Motor neuron (in vitro differentiated cells): ENCODE measurements around the gene POLR1A. TPM values are rescaled to one million over a fixed set of nuclear protein-coding genes. Genes with fewer than 3 reads are reported as not detected.

Experiments
- ATAC-seq, 8 experiments: fragments of 200-7000 bp; cut with Tn5 transposase; replicated peaks in 6 of 8; 2 replicates each; pipeline ENCODE4 v1.8.0; 2021; ENCODE audit warnings: mild to moderate bottlenecking in 8 of 8, moderate library complexity in 8 of 8
- H3K27ac ChIP-seq, 2 donors: fragments of 250-450 bp; sonication (Bioruptor Pico); 2 replicates each; pipeline ENCODE4 v1.9.0; 2021; ENCODE audit warnings: antibody characterized with exemption in 2 of 2, mild to moderate bottlenecking in 2 of 2, moderate library complexity in 1 of 2
- H3K4me1 ChIP-seq, 2 donors: fragments of 250-450 bp; sonication (Bioruptor Pico); replicated peaks in 1 of 2; 2 replicates each; pipeline ENCODE4 v1.6.1; 2021; ENCODE audit warnings: antibody characterized with exemption in 2 of 2, mild to moderate bottlenecking in 2 of 2, moderate library complexity in 1 of 2
- H3K4me3 ChIP-seq, 5 donors: fragments of 250-450 bp; sonication (Bioruptor Pico); 2 replicates each; pipeline ENCODE4 v1.9.0; 2021; ENCODE audit warnings: antibody characterized with exemption in 5 of 5, mild to moderate bottlenecking in 5 of 5, moderate library complexity in 4 of 5
- WGBS, 10 experiments: fragments of 450-650 bp; shearing (Covaris generic); methylation state at CpG; one replicate each; pipeline ENCODE4 v1.0.0; 2022; 5-methylcytosine and 5-hydroxymethylcytosine counted together
- in situ Hi-C, 9 experiments: fragments of 400-800 bp; cut with MboI; loops; one replicate each; pipeline ENCODE4 v1.15.0; 2021; ENCODE audit warnings: low sequenced_read_pairs in 9 of 9, low pct_unique_long_range_greater_than_20kb in 2 of 9; ENCODE audit not compliant: unreplicated experiment in 9 of 9
- total RNA-seq, 8 experiments: library from RNA; unstranded; fragments of 300-600 nt; gene quantifications; 2 replicates each; pipeline versions ENCODE4 v1.2.3 to v1.2.4, GENCODE V29; 2022

POLR1A gene
- total RNA-seq, 8 experiments from 2014 or later: 9.5 to 44.6 (median 19.2) TPM

DNA sequence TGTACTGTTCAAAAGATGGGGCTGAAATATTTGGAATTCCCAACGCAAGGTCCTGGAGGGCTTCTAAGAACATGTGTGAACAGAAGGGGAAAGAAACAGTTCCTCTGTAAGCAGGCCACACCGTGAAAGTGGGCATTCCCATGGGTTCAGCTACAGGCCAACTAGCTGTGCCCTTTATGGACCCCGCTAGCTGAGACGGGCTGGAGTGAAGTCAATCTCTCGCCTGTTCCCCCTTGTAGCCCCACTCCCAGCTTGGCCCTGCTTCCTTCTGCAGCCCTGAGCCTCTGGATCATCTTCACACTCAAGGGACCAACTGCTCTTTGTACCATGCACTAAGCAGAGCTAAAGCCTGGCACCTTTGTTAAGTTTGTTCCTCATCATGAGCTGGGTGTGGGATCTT is 55.4 kb downstream of the POLR1A start:
- Histone ChIP-seq H3K4me1 (no peaks in the 10 kb centered on the region), H3K4me3 (no peak overlapping the region), H3K27ac (no peak overlapping the region)
- in situ Hi-C loops: no loop called here
- no peak for ATAC-seq
- 80 to 100% (median 87%) methylated on average over 1 to 4 of the region's 5 CpGs; no CpG with 5 or more reads in 2 of the 10 experiments for whole genome bisulfite sequencing, 10 experiments

DNA sequence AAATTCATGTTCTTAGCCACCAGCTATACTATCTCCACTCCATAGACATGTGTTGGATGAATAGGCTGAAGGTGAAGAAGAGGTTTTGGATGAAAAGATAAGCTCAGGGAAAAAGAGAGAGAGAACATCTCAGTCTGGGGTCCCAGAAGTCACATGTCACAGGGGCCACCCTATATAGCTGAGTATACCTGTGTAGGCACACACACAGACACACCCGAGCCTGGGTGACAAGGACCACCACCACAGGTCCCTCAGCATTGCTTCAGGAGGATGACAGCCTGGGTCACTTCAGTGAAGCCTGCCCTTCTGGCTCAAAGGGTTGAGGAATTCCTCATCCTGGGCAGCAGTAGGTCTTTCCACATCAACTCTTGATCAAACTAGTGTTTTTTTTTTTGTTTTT is 56.2 kb downstream of the POLR1A start:
- Histone ChIP-seq H3K4me3 (no peak overlapping the region), H3K4me1 (no peaks in the 10 kb centered on the region), H3K27ac (no peak overlapping the region)
- 80 to 100% methylated on average over 1 of the region's 1 CpG; no CpG with 5 or more reads in 8 of the 10 experiments for WGBS, 10 experiments
- ATAC-seq: no peak
- in situ Hi-C loops: loop anchor here in 1 of 9 experiments (25.0 kb wide), 1 partner anchor 212 kb away; no protein-coding TSS in a partner anchor

DNA sequence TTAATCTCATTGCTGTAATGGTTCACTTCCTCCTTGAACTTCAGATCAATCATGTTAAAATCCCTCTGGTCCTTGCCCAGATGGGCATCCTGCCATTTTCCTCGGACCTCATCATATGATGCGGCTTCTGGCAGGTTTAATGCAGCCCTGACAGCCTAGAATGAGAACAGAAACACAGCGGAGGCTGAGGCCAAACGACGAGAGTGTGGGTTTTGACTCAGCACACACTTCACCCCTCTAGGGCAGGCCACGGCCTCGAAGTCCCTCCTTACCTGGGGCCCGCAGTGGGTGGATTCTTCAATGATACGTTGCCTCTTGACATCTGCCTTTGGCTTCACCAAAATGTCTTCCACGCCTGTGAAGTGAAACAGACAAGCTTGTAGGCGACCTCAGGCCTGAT is 56.8 kb downstream of the POLR1A start:
- no peak overlapping the region for H3K4me3 ChIP-seq
- H3K4me1 ChIP-seq: no peaks in the 10 kb centered on the region
- in situ Hi-C loops: loop anchor here in 1 of 9 experiments (25.0 kb wide), 1 partner anchor 212 kb away; no protein-coding TSS in a partner anchor
- H3K27ac ChIP-seq: no peak overlapping the region
- 90 to 100% (median 96%) methylated on average over 1 to 11 of the region's 11 CpGs; no CpG with 5 or more reads in 2 of the 10 experiments for WGBS, 10 experiments
- no peak for ATAC-seq

DNA sequence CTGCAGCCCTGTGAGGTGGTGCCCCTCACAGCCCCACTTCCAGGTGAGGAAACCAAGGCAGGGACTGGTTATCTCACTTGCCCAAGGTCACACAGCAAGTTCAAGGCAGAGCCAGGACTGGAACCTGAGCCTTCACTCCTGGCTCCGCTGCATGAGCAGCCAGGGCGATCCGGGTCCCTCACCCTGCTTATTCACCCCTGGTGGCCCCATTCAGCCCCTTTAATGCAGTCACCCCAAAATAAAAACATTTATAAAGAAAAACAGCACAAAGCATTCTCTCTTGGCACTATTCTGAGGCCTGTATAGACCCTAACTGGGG is 57.3 kb downstream of the POLR1A start:
- 100% methylated on average over 1 to 2 of the region's 3 CpGs; no CpG with 5 or more reads in 7 of the 10 experiments for WGBS, 10 experiments
- in situ Hi-C loops: loop anchor here in 1 of 9 experiments (25.0 kb wide), 1 partner anchor 211 kb away; no protein-coding TSS in a partner anchor
- Histone ChIP-seq H3K27ac (no peak overlapping the region), H3K4me1 (no peaks in the 10 kb centered on the region), H3K4me3 (no peak overlapping the region)
- no peak for ATAC-seq

DNA sequence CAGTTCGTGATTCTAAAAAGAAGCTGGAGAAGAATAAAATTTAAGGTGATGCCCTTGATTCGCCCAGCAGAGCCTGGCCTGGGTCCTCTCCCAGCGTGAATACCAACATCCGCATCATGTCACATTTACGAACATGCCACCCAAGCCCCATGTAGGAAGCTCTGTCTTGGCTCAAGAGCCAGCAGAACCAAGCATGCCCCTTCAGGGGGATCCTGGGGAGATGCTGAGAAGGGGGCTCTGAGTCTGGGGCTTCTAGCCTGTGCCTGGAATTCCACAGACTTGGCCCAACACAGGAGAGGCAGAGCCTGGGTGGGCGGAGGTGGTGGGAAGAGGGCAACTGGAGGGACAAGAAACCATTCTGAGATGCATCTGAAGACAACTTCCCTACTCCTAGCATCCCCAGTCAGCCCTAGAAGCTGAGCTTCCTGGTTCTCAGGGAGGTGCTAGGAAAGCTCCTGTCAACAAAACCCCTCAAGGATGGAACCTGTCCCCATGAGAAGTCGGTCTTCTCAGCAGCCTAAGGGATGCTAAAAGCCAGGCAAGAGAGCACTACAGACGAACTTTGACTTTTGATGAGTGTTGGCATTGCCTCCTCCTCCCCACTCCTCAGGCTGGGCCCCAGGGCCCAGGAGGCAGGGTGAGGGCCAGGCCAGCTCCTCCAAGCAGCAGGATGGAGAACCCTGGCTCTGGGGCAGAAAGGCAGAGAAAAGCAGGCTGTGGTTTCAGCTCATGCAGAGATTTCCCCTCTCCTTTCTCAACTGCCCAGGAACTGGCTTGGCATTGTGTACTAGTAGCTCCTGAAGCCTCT is 57.9 kb downstream of the POLR1A start:
- Histone ChIP-seq H3K27ac (no peak overlapping the region), H3K4me1 (no peaks in the 10 kb centered on the region), H3K4me3 (no peak overlapping the region)
- no peak for ATAC-seq
- in situ Hi-C loops: loop anchor here in 1 of 9 experiments (25.0 kb wide), 1 partner anchor 210 kb away; no protein-coding TSS in a partner anchor
- 85 to 100% (median 99%) methylated on average over 1 to 6 of the region's 8 CpGs; no CpG with 5 or more reads in 2 of the 10 experiments for WGBS, 10 experiments

DNA sequence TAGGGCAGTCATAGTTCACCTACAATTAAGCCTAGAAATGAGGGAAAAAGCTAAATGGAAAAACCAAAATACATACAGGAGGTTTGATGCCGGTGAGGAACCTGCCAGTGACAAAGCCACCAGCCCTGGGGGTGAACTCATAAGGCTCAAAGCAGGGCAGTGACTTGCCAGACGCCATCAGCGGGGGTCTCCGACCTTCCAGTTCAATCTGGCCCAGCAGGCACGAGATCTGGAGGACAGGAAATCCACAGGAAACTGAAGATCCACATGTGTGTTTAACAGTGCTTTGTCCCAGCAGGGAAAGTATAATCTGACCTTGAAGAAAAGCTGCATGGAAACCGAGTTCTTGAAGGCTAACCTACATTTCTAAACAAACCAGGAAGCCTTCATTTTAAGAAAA is 60.1 kb downstream of the POLR1A start:
- ATAC-seq: no peak
- in situ Hi-C loops: loop anchor here in 1 of 9 experiments (25.0 kb wide), 1 partner anchor 208 kb away; no protein-coding TSS in a partner anchor
- H3K4me1 ChIP-seq: no peaks in the 10 kb centered on the region
- no peak overlapping the region for H3K4me3 ChIP-seq
- H3K27ac ChIP-seq: no peak overlapping the region
- 87 to 100% (median 92%) methylated on average over 1 to 6 of the region's 6 CpGs; no CpG with 5 or more reads in 2 of the 10 experiments for WGBS, 10 experiments

DNA sequence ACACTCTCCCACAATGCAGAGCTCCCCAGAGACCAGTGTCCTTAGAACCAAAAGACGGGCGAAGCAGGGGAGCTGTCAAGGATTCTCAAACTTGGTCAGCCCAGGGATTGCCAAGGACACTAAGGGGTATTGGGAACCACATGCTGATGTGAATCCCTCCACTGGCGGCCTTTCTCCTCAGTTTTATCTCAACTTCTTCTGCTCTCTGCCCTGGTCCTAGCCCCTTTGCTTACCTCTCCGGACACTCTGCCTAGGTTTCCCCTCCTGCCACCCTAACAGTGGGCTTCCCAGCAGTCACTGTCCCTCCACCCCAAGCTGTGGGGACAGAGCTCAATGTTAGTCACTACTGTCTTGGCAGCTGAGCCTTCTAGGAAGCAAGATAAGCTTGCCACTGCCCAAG is 61.1 kb downstream of the POLR1A start:
- 86 to 100% (median 100%) methylated on average over 1 to 3 of the region's 4 CpGs; no CpG with 5 or more reads in 4 of the 10 experiments for WGBS, 10 experiments
- ATAC-seq: no peak
- Histone ChIP-seq H3K4me3 (no peak overlapping the region), H3K27ac (no peak overlapping the region), H3K4me1 (no peaks in the 10 kb centered on the region)
- in situ Hi-C loops: loop anchor here in 1 of 9 experiments (25.0 kb wide), 1 partner anchor 207 kb away; no protein-coding TSS in a partner anchor

DNA sequence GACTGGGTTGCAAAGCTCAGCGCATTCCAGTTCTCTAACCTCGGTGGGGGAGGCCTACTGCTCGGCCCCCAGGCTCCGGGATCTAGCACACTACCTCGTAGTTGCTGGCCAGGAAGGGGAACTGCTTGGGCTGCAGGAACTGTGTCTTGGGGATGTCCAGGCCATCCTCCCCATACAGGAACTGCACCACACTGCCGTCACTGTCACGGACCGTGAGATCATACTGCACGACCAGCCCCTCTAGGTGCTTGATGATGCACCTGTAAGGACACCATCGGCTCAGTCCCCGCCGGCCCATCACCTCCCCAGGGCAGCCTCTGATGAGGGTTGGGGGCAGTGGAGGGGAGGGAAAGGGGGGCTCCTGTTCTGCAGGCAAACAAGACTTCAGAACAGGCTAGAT is 61.6 kb downstream of the POLR1A start:
- in situ Hi-C loops: loop anchor here in 1 of 9 experiments (25.0 kb wide), 1 partner anchor 207 kb away; no protein-coding TSS in a partner anchor
- no peak overlapping the region for H3K27ac ChIP-seq
- 80 to 100% (median 89%) methylated on average over 1 to 3 of the region's 12 CpGs; no CpG with 5 or more reads in 6 of the 10 experiments for WGBS, 10 experiments
- no peak overlapping the region for H3K4me3 ChIP-seq
- ATAC-seq: no peak
- H3K4me1 ChIP-seq: no peaks in the 10 kb centered on the region

DNA sequence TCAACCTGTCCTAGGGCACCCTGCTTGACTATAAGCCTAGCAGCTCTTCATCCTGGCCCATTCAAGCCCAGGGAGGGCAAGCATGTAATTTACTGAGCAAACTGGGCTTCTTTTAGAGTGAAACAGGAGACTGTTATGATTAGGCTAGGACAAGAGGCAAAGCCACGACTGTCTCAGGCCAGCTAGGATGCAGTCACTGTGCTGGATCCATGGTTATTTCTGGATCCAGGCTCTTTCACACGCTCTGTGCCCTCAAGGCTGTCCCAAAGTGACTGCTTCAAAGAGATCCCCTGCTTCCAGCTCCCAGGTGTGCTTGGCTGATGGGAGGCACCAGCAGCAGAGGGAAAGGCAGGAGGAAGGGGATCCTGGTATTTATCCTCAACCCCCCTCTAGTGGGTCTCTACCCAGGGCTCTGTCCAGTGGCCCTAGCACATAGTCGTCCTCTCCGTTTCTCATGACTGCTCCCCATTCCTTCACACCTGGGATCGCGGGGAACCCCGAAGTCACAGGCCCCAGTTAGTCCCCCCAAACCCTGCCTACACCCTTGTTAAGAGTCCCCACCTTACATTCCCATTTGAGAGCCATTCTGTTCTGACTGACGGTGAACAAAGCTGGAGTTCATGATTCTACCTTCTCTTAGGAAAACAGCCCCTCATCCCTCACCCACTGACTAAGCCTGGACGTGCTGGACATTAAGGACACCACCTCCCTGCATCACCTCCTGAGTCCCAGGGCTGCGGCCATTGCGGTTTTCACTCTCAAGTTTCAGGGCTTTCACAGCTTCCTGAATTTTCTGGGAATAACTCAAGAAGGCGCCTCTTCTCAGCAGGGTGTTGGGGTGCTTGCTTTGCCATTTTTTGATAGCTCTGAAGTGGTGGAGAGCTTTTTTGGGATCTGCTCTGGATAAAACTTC is 63.2 kb downstream of the POLR1A start:
- Histone ChIP-seq H3K4me3 (no peak overlapping the region), H3K27ac (no peak overlapping the region), H3K4me1 (peaks cover 0 to 4% of the 10 kb centered on the region in 2 donors)
- WGBS, 10 experiments: 58 to 100% (median 100%) methylated on average over 1 to 4 of the region's 12 CpGs; no CpG with 5 or more reads in 3 of the 10 experiments
- in situ Hi-C loops: loop anchor here in 1 of 9 experiments (25.0 kb wide), 1 partner anchor 205 kb away; no protein-coding TSS in a partner anchor
- ATAC-seq: no peak

DNA sequence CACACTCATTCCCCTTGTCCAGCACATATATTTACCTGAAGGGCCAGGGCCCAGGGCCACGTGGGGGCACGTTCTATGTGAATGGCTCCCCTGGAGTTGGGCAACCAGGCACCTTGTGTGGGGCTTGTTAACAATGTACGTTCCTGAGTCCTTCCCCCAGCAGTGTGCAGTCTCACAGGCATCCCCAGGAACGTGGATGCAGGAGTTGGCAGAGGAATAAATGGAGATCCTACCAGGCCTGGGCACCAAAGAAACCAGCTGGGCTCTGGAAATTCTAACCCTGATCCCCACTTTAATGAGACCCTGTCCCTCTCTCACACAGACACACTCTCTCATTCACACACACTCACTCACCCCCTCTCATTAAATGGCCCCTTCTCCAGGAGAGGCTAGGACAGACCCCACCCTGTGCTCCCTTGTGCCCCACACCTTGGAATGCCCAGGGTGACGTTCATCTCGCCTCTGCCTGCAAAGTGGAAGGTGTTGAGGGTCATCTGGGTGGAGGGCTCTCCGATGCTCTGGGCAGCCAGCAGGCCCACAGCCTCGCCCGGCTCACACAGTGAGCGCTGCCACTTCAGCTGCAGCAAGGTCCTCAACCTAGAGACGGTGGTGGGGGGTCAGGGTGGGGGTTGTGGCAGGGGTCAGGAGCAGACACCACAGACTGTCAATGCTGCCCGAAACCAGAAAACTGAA is 65.6 kb downstream of the POLR1A start:
- H3K27ac ChIP-seq: no peak overlapping the region
- WGBS, 10 experiments: 93 to 100% (median 100%) methylated on average over 1 to 4 of the region's 12 CpGs; no CpG with 5 or more reads in 6 of the 10 experiments
- ATAC-seq: no peak
- in situ Hi-C loops: loop anchor here in 1 of 9 experiments (25.0 kb wide), 1 partner anchor 203 kb away; no protein-coding TSS in a partner anchor
- H3K4me1 ChIP-seq: peaks cover 11 to 23% of the 10 kb centered on the region in 2 donors
- no peak overlapping the region for H3K4me3 ChIP-seq

DNA sequence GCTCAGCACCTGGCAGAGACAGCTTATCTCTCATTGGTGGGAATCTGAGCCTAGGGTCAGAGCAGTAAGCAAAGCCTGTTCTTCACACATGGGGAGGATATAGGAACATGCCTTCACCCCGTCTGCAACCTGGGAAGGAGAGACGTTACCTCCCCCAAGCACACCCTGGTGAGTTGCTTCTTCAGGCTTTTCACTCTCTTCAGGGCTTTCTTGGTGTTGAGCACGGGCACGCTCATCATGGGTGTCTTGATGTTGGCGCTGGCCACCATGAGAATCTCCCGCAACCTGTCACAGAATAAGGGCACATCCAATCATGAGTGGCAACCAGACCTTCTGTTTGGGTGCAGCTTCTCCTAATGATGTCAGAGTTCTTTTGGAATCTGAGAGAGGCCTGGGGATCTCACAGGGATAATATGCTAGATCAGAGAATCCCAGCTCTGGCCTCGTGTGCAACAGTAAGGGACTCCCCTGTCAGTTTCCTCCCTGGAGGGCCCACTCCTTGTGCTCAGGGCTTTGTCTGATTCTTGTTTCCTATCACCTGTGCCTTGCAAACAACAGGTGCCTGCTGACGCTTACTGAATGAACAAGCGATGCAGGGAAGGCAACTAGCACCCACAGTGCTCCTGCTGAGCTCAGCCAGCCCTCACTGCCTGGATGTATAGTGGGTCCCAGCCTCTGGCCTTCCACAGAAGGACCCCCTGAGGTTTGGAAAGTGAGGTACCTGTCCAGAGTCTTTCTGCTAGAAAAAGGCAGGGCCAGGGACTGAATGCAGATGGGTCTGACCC is 66.3 kb downstream of the POLR1A start:
- in situ Hi-C loops: loop anchor here in 1 of 9 experiments (25.0 kb wide), 1 partner anchor 202 kb away; no protein-coding TSS in a partner anchor
- Histone ChIP-seq H3K27ac (no peak overlapping the region), H3K4me1 (peaks cover 11 to 23% of the 10 kb centered on the region in 2 donors), H3K4me3 (no peak overlapping the region)
- no peak for ATAC-seq
- WGBS, 10 experiments: 80 to 100% (median 96%) methylated on average over 1 to 4 of the region's 9 CpGs; no CpG with 5 or more reads in 5 of the 10 experiments
